PC-3 (cell line): ENCODE measurements around the gene ZMIZ1.

Experiments
- CTCF ChIP-seq: fragments of 300-600 bp; sonication (generic); conservative IDR thresholded peaks from 2 replicates; pipeline ENCODE4 v1.5.1; 2017; ENCODE audit warnings: antibody characterized with exemption, low read depth, mild to moderate bottlenecking, low read length
- EZH2 ChIP-seq: fragments of 300-600 bp; sonication (generic); IDR thresholded peaks from one replicate; pipeline ENCODE4 v1.6.1; 2017; ENCODE audit warnings: antibody characterized with exemption, mild to moderate bottlenecking, low read length; ENCODE audit not compliant: unreplicated experiment
- EZH2phosphoT487 ChIP-seq: fragments of 300-600 bp; sonication (generic); IDR thresholded peaks from 2 replicates; pipeline ENCODE4 v1.6.1; 2018; ENCODE audit warnings: mild to moderate bottlenecking, antibody characterized with exemption, low read length, borderline replicate concordance

- TF ChIP-seq CTCF (no peak), EZH2 (no peak), EZH2phosphoT487 (no peak)
Measured at GRCh38 chr10:79106256-79107050, 37.7 kb downstream of the ZMIZ1 start.
